ENCODE data around the gene EFNA5.

DNA sequence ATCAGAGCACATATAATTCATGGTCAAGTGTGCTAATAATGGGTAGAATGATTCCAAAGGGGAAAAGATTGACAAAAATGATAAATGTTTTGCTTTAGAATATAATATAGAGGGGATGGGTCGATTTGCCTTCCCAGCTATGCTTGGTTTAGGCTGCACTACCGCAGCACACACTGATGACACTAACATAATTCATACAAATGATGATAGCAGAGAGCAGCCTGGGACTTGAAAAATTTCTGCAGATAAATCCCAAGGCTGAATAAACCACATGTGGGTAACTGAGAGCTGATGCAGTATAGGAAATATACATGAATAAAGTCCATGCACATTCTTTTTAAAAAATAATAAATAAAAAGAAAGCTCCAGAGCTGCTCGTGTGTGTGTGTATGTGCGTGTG, 54.5 kb downstream of the EFNA5 start:
- TF ChIP-seq POLR2A (IDR thresholded peaks at IDR 0.05) (no peak), CTCF (IDR thresholded peaks at IDR 0.05) (no peak), POLR2AphosphoS5 (IDR thresholded peaks at IDR 0.05) (no peak)

Data from prostate gland (tissue), 2 donors.